KMS-11 (cell line): ENCODE measurements around the gene PKIG.

Source experiments
- H2AFZ ChIP-seq: fragments of 200-600 bp; sonication (generic); 2 replicates; pipeline ENCODE4 v1.6.1; 2016; ENCODE audit warnings: antibody characterized with exemption, mixed run types, low read depth
- H3K27ac ChIP-seq: fragments of 200-600 bp; sonication (generic); 2 replicates; pipeline ENCODE4 v1.6.1; 2016; ENCODE audit warnings: mild to moderate bottlenecking, mixed run types
- H3K27me3 ChIP-seq: fragments of 200-600 bp; sonication (generic); 2 replicates; pipeline ENCODE4 v1.6.1; 2017; ENCODE audit warnings: mild to moderate bottlenecking, low read depth, mixed run types, moderate library complexity; ENCODE audit not compliant: insufficient read depth
- H3K36me3 ChIP-seq: fragments of 200-600 bp; sonication (generic); 2 replicates; pipeline ENCODE4 v1.6.1; 2017; ENCODE audit warnings: mild to moderate bottlenecking, mixed run types; ENCODE audit not compliant: insufficient read depth
- H3K4me1 ChIP-seq: fragments of 200-600 bp; sonication (generic); 2 replicates; pipeline ENCODE4 v1.6.1; 2016; ENCODE audit warnings: mild to moderate bottlenecking, low read depth, mixed run types; ENCODE audit not compliant: poor library complexity, severe bottlenecking
- H3K4me2 ChIP-seq: fragments of 200-600 bp; sonication (generic); 2 replicates; pipeline ENCODE4 v1.7.0; 2016; ENCODE audit warnings: mild to moderate bottlenecking, mixed run types
- H3K4me3 ChIP-seq: fragments of 200-600 bp; sonication (generic); IDR thresholded peaks from 2 replicates; pipeline ENCODE4 v1.6.1; 2017; ENCODE audit warnings: low read depth, low read length, mixed read lengths; ENCODE audit not compliant: insufficient read depth
- H3K79me2 ChIP-seq: fragments of 200-600 bp; sonication (generic); 2 replicates; pipeline ENCODE4 v1.6.1; 2016; ENCODE audit warnings: low read depth, mixed run types; ENCODE audit not compliant: insufficient read depth
- H3K9ac ChIP-seq: fragments of 200-600 bp; sonication (generic); 2 replicates; pipeline ENCODE4 v1.6.1; 2016; ENCODE audit warnings: mild to moderate bottlenecking, mixed run types
- H4K20me1 ChIP-seq: fragments of 200-600 bp; sonication (generic); 2 replicates; pipeline ENCODE4 v1.6.1; 2016; ENCODE audit warnings: mild to moderate bottlenecking, mixed run types; ENCODE audit not compliant: insufficient read depth
- TF ChIP-seq, protein P1 (sequence below): fragments of 200-600 bp; sonication (generic); conservative IDR thresholded peaks from 2 replicates; pipeline ENCODE4 v1.6.1; 2017; ENCODE audit warnings: low read depth, mild to moderate bottlenecking, antibody characterized with exemption, low read length, moderate library complexity, mixed read lengths

Gene PKIG

DNA sequence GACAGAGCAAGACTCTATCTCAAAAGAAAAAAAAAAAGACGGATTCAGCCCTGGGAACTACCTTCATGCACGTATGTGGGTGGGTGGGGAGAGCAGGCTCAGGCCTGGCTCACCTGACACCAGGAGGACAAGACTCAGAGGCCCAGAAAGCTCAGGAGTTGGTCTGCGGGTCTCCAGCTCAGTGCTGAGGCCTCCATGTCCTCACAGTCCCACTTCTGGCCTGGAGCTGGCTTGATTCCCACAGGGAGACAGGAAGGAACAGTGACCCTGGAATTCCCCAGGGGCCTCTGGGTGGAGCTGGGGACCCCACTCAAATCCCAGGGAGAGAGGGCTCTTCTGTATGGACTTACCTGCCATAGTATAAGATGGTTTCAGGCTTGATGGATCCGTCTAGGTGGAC, 53.5 kb downstream of the PKIG start:
- no peak overlapping the region for H2AFZ ChIP-seq
- H4K20me1 ChIP-seq, result no peaks in the 10 kb centered on the region
- H3K4me2 ChIP-seq, result no peak overlapping the region
- TF ChIP-seq, protein P1, sequence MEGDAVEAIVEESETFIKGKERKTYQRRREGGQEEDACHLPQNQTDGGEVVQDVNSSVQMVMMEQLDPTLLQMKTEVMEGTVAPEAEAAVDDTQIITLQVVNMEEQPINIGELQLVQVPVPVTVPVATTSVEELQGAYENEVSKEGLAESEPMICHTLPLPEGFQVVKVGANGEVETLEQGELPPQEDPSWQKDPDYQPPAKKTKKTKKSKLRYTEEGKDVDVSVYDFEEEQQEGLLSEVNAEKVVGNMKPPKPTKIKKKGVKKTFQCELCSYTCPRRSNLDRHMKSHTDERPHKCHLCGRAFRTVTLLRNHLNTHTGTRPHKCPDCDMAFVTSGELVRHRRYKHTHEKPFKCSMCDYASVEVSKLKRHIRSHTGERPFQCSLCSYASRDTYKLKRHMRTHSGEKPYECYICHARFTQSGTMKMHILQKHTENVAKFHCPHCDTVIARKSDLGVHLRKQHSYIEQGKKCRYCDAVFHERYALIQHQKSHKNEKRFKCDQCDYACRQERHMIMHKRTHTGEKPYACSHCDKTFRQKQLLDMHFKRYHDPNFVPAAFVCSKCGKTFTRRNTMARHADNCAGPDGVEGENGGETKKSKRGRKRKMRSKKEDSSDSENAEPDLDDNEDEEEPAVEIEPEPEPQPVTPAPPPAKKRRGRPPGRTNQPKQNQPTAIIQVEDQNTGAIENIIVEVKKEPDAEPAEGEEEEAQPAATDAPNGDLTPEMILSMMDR, result no peak
- H3K4me3 ChIP-seq, result no peak overlapping the region
- no peak overlapping the region for H3K9ac ChIP-seq
- peaks cover 13% of the 10 kb centered on the region; the same call in 1 of the 2 replicates for H3K36me3 ChIP-seq
- no peaks in the 10 kb centered on the region for H3K27me3 ChIP-seq
- peaks cover 33% of the 10 kb centered on the region for H3K79me2 ChIP-seq
- H3K27ac ChIP-seq, result no peak overlapping the region
- peaks cover 12% of the 10 kb centered on the region for H3K4me1 ChIP-seq

DNA sequence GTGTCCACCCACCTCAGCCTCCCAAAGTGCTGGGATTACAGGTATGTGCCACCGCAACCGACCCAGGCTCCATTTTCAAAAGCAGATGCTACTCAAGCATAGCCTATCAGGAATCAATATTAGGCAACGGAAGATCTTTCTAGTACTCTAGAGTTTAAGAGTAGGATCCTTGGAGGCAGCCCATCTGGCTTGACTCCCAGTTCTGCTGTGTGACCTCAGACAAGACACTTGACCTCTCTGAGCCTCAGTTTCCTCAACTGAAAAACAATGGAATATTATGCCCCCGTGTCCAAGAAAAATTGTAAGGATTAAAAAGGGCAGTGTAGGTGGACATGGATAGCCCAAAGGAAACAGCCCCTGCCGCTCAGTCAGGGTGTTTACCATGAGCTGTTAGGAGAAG, 54.7 kb downstream of the PKIG start:
- no peak overlapping the region for H3K4me2 ChIP-seq
- H3K79me2 ChIP-seq, result peaks cover 45% of the 10 kb centered on the region
- TF ChIP-seq, protein P1, result no peak
- peaks cover 13% of the 10 kb centered on the region; the same call in 1 of the 2 replicates for H3K36me3 ChIP-seq
- no peak overlapping the region for H3K27ac ChIP-seq
- H3K9ac ChIP-seq, result no peak overlapping the region
- no peak overlapping the region for H3K4me3 ChIP-seq
- H4K20me1 ChIP-seq, result no peaks in the 10 kb centered on the region
- H3K27me3 ChIP-seq, result no peaks in the 10 kb centered on the region
- peaks cover 24% of the 10 kb centered on the region for H3K4me1 ChIP-seq
- no peak overlapping the region for H2AFZ ChIP-seq

- TF ChIP-seq, protein P1, result no peak
- Histone ChIP-seq H3K27ac (no peak overlapping the region), H3K4me2 (no peak overlapping the region), H3K9ac (no peak overlapping the region), H4K20me1 (no peaks in the 10 kb centered on the region), H3K36me3 (peaks cover 13% of the 10 kb centered on the region; the same call in 1 of the 2 replicates), H3K27me3 (no peaks in the 10 kb centered on the region), H3K4me3 (no peak overlapping the region), H3K4me1 (peaks cover 31% of the 10 kb centered on the region), H2AFZ (no peak overlapping the region), H3K79me2 (peaks cover 46% of the 10 kb centered on the region)
Measured at GRCh38 chr20:44637522-44638372, 55.4 kb downstream of the PKIG start.

DNA sequence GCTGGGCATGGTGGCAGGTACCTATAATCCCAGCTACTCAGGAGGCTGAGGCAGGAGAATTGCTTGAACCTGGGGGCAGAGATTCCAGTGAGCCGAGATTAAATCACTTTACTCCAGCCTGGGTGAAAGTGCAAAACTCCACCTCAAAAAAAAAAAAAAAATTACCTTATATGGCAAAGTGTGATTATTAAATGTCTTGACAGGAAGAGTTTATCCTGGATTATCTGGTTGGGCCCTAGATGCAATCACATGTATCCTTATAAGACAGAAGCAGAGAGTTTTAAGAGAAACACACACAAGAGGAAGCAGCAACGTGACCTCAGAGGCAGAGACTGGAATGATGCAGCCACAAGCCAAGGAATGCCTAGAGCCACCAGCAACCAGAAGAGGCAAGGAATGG, 58.1 kb downstream of the PKIG start:
- H3K27me3 ChIP-seq, result no peaks in the 10 kb centered on the region
- no peak overlapping the region for H3K27ac ChIP-seq
- H3K9ac ChIP-seq, result no peak overlapping the region
- H3K4me1 ChIP-seq, result peaks cover 52% of the 10 kb centered on the region
- H3K4me2 ChIP-seq, result no peak overlapping the region
- TF ChIP-seq, protein P1, result no peak
- no peak overlapping the region for H2AFZ ChIP-seq
- no peaks in the 10 kb centered on the region for H4K20me1 ChIP-seq
- peaks cover 69% of the 10 kb centered on the region for H3K79me2 ChIP-seq
- H3K4me3 ChIP-seq, result no peak overlapping the region
- H3K36me3 ChIP-seq, result peaks cover 4% of the 10 kb centered on the region; the same call in 1 of the 2 replicates
